ENCODE measurements around the gene TP53TG5. TPM values are rescaled to one million over a fixed set of nuclear protein-coding genes. Genes with fewer than 3 reads are reported as not detected.

The TP53TG5 gene
- total and polyA plus RNA-seq, 5 donors = 0.82 to 1.5 (median 1.4) TPM

GRCh38 chr20:45342855-45343531 is 35.1 kb downstream of the TP53TG5 start:
- ATAC-seq (no peak), DNase-seq (no peak)
- H3K27ac ChIP-seq (ENCODE audit: low read length) = peak overlapping the region; percentile 98
- no peaks in the 10 kb centered on the region for H3K9me3 ChIP-seq (ENCODE audit: control insufficient read depth, low read length)
- no peak overlapping the region for H3K4me3 ChIP-seq (ENCODE audit: low read length)
- peaks cover 33% of the 10 kb centered on the region for H3K4me1 ChIP-seq (ENCODE audit: control insufficient read depth, insufficient read depth, low read length)
- intact Hi-C loops (cut with DNase I) = no loop called here
- no peaks in the 10 kb centered on the region for H3K27me3 ChIP-seq (ENCODE audit: control insufficient read depth, insufficient read depth)
- WGBS = 56% methylated on average over 6 of the region's 6 CpGs

- intact Hi-C loops (cut with DNase I) = no loop called here
- H3K27ac ChIP-seq (ENCODE audit: low read length) = peak overlapping the region; percentile 98
- no peaks in the 10 kb centered on the region for H3K27me3 ChIP-seq (ENCODE audit: control insufficient read depth, insufficient read depth)
- no peaks in the 10 kb centered on the region for H3K9me3 ChIP-seq (ENCODE audit: control insufficient read depth, low read length)
- peaks cover 40% of the 10 kb centered on the region for H3K4me1 ChIP-seq (ENCODE audit: control insufficient read depth, insufficient read depth, low read length)
- peak overlapping the region; percentile 3 for H3K4me3 ChIP-seq (ENCODE audit: low read length)
- ATAC-seq = peak; percentile 71 to 78
- peak; percentile 62 to 84 (median 81) for DNase-seq
- WGBS = 18% methylated on average over 16 of the region's 16 CpGs
Observed at GRCh38 chr20:45341939-45342854, 35.9 kb downstream of the TP53TG5 start.

DNA sequence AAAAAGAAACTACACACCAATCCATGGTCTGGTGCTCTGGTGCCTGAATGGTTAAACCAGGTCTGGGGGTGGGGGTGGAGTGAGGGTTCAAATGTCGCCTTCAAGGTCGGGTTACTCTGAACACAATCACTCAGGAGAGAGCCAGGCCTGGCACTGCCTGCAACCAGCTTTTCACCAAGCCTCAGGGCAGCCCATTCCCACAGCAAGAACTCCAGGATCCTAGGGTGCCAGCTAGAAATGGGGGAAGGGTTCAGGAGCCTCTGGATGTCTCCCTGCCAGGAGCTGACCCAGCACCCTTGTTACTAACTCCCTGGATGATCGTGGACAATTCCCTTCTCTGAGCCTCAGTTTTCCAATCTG is 36.6 kb downstream of the TP53TG5 start:
- intact Hi-C loops (cut with DNase I) = no loop called here

DNA sequence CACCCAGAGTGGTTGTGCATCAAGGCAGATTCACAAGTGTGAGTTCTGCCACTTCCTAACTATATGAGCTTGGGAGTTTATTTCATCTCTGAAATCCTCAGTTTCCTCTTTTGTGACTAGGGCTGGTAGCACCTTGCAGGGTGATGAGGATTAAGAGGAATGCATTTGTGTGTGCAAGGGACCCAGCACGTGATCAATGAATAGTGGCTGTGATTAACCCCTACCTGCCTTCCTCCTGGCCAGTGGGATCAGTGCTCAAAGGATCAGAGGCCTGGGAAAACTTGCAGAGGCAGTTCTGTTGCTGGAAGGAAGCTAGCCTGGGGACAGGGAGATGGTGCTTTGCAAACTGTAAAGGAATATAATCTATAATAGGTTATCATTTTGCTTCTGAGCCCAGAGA is 37.2 kb downstream of the TP53TG5 start:
- DNase-seq (no peak), ATAC-seq (no peak)
- peak overlapping the region; percentile 98 for H3K27ac ChIP-seq (ENCODE audit: low read length)
- 65% methylated on average over 1 of the region's 1 CpG for whole genome bisulfite sequencing
- peaks cover 41% of the 10 kb centered on the region for H3K4me1 ChIP-seq (ENCODE audit: control insufficient read depth, insufficient read depth, low read length)
- H3K4me3 ChIP-seq (ENCODE audit: low read length) = no peak overlapping the region
- intact Hi-C loops (cut with DNase I) = no loop called here
- H3K9me3 ChIP-seq (ENCODE audit: control insufficient read depth, low read length) = no peaks in the 10 kb centered on the region
- H3K27me3 ChIP-seq (ENCODE audit: control insufficient read depth, insufficient read depth) = no peaks in the 10 kb centered on the region

More for the DNA sequence above, 36.6 kb downstream of the TP53TG5 start:
- no peaks in the 10 kb centered on the region for H3K27me3 ChIP-seq (ENCODE audit: control insufficient read depth, insufficient read depth)
- DNase-seq (no peak), ATAC-seq (no peak)
- peak overlapping the region; percentile 3 for H3K4me3 ChIP-seq (ENCODE audit: low read length)
- peak overlapping the region; percentile 98 for H3K27ac ChIP-seq (ENCODE audit: low read length)
- 47% methylated on average over 3 of the region's 3 CpGs for WGBS
- H3K9me3 ChIP-seq (ENCODE audit: control insufficient read depth, low read length) = no peaks in the 10 kb centered on the region
- peaks cover 44% of the 10 kb centered on the region for H3K4me1 ChIP-seq (ENCODE audit: control insufficient read depth, insufficient read depth, low read length)

GRCh38 chr20:45340236-45340847 is 37.8 kb downstream of the TP53TG5 start:
- Histone ChIP-seq H3K27me3 (ENCODE audit: control insufficient read depth, insufficient read depth) (no peaks in the 10 kb centered on the region), H3K4me3 (ENCODE audit: low read length) (no peak overlapping the region)
- DNase-seq = no peak

GRCh38 chr20:45339799-45340198 is 38.3 kb downstream of the TP53TG5 start:
- DNase-seq = no peak
- no peak for ATAC-seq
- intact Hi-C loops (cut with DNase I) = no loop called here
- Histone ChIP-seq H3K27ac (ENCODE audit: low read length) (peak overlapping the region; percentile 49), H3K4me3 (ENCODE audit: low read length) (no peak overlapping the region), H3K27me3 (ENCODE audit: control insufficient read depth, insufficient read depth) (no peaks in the 10 kb centered on the region), H3K4me1 (ENCODE audit: control insufficient read depth, insufficient read depth, low read length) (peaks cover 41% of the 10 kb centered on the region), H3K9me3 (ENCODE audit: control insufficient read depth, low read length) (no peaks in the 10 kb centered on the region)
- WGBS = 96% methylated on average over 2 of the region's 2 CpGs

More at GRCh38 chr20:45340236-45340847, 37.8 kb downstream of the TP53TG5 start:
- WGBS = 60% methylated on average over 5 of the region's 5 CpGs
- H3K9me3 ChIP-seq (ENCODE audit: control insufficient read depth, low read length) = no peaks in the 10 kb centered on the region
- intact Hi-C loops (cut with DNase I) = no loop called here
- H3K27ac ChIP-seq (ENCODE audit: low read length) = peak overlapping the region; percentile 98
- ATAC-seq = no peak
- peaks cover 41% of the 10 kb centered on the region for H3K4me1 ChIP-seq (ENCODE audit: control insufficient read depth, insufficient read depth, low read length)

DNA sequence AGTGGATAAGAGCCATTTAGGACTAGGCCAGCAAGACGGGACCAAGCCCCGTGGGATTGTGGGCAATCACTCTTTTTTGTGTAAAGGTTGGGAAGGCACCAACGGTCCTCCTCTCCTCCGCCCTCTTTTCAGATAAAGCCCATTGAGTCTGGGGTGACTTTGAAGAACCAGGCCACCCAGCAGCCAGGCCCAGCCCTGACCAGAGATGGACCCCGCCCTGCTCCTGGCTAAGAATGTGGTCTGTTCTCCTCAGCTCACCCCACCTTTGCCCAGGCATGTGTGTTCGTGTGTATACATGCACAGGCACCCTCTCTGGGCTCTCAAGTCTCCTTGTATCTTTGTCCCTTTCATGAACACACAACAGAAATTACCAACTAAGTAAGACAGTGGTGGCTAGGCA is 39.0 kb downstream of the TP53TG5 start:
- ATAC-seq = no peak
- peak overlapping the region; percentile 39 for H3K27ac ChIP-seq (ENCODE audit: low read length)
- intact Hi-C loops (cut with DNase I) = no loop called here
- H3K4me3 ChIP-seq (ENCODE audit: low read length) = no peak overlapping the region
- WGBS = 77% methylated on average over 6 of the region's 6 CpGs
- DNase-seq = no peak
- peaks cover 38% of the 10 kb centered on the region for H3K4me1 ChIP-seq (ENCODE audit: control insufficient read depth, insufficient read depth, low read length)
- H3K9me3 ChIP-seq (ENCODE audit: control insufficient read depth, low read length) = no peaks in the 10 kb centered on the region
- H3K27me3 ChIP-seq (ENCODE audit: control insufficient read depth, insufficient read depth) = no peaks in the 10 kb centered on the region

- H3K4me3 ChIP-seq (ENCODE audit: low read length) = no peak overlapping the region
- peaks cover 32% of the 10 kb centered on the region for H3K4me1 ChIP-seq (ENCODE audit: control insufficient read depth, insufficient read depth, low read length)
- DNase-seq = no peak
Observed at GRCh38 chr20:45338121-45339030, 39.7 kb downstream of the TP53TG5 start.

GRCh38 chr20:45337367-45338120 is 40.6 kb downstream of the TP53TG5 start:
- intact Hi-C loops (cut with DNase I) = no loop called here
- H3K4me1 ChIP-seq (ENCODE audit: control insufficient read depth, insufficient read depth, low read length) = peaks cover 27% of the 10 kb centered on the region
- H3K4me3 ChIP-seq (ENCODE audit: low read length) = no peak overlapping the region
- DNase-seq (peak; percentile 55 to 79 (median 74)), ATAC-seq (peak; percentile 44 to 58)
- WGBS = 44% methylated on average over 15 of the region's 15 CpGs
- no peaks in the 10 kb centered on the region for H3K27me3 ChIP-seq (ENCODE audit: control insufficient read depth, insufficient read depth)
- H3K9me3 ChIP-seq (ENCODE audit: control insufficient read depth, low read length) = no peaks in the 10 kb centered on the region
- peak overlapping the region; percentile 88 for H3K27ac ChIP-seq (ENCODE audit: low read length)

More at GRCh38 chr20:45338121-45339030, 39.7 kb downstream of the TP53TG5 start:
- Histone ChIP-seq H3K27ac (ENCODE audit: low read length) (peak overlapping the region; percentile 88), H3K9me3 (ENCODE audit: control insufficient read depth, low read length) (no peaks in the 10 kb centered on the region), H3K27me3 (ENCODE audit: control insufficient read depth, insufficient read depth) (no peaks in the 10 kb centered on the region)
- no peak for ATAC-seq
- intact Hi-C loops (cut with DNase I) = no loop called here
- 83% methylated on average over 11 of the region's 11 CpGs for WGBS

Data from right cardiac atrium (tissue), 5 donors.